Sigmoid colon (tissue), 4 donors: ENCODE measurements around the gene ACTR6.

Source experiments
- CTCF ChIP-seq, 4 experiments: fragments of 450-650 bp in 3 of 4; fragments of 200-600 bp in 1 of 4; IDR thresholded peaks; one replicate each; pipeline ENCODE4 v1.5.1; 2016 to 2019; ENCODE audit warnings: antibody characterized with exemption in 4 of 4, mild to moderate bottlenecking in 3 of 4, moderate library complexity in 2 of 4
- EP300 ChIP-seq, 4 donors: sonication (generic); formaldehyde crosslinking; IDR thresholded peaks; one replicate each; pipeline ENCODE4 v1.6.1; 2017; ENCODE audit warnings: antibody characterized with exemption in 4 of 4
- POLR2A ChIP-seq, 2 donors: fragments of 450-650 bp; IDR thresholded peaks; one replicate each; pipeline ENCODE4 v1.6.1; 2016; ENCODE audit warnings: antibody characterized with exemption in 2 of 2, mild to moderate bottlenecking in 2 of 2, moderate library complexity in 2 of 2
- POLR2AphosphoS5 ChIP-seq, 4 donors: sonication (generic); formaldehyde crosslinking; IDR thresholded peaks; one replicate each; pipeline ENCODE4 v1.6.1; 2017; ENCODE audit warnings: antibody characterized with exemption in 4 of 4

GRCh38 chr12:100165356-100165755, 35.3 kb upstream of the ACTR6 start:
- no peak for TF ChIP-seq POLR2A (IDR thresholded peaks at IDR 0.05)
- TF ChIP-seq CTCF (IDR thresholded peaks at IDR 0.05) = no peak
- TF ChIP-seq EP300 (IDR thresholded peaks at IDR 0.05) = no peak
- TF ChIP-seq POLR2AphosphoS5 (IDR thresholded peaks at IDR 0.05) = no peak
